GM12872 (cell line): ENCODE data around the gene ADCK2.

Source experiments
- CTCF ChIP-seq: IDR thresholded peaks from 3 replicates; pipeline ENCODE4 v1.5.1; 2011; ENCODE audit warnings: low read depth, mild to moderate bottlenecking, low read length, moderate library complexity; ENCODE audit not compliant: insufficient read depth

The ADCK2 gene

GRCh38 chr7:140641524-140642195 lies 31.1 kb upstream of the ADCK2 start:
- no peak for TF ChIP-seq CTCF

GRCh38 chr7:140643416-140643815 lies 29.3 kb upstream of the ADCK2 start:
- TF ChIP-seq CTCF, result no peak

GRCh38 chr7:140645166-140645900 lies 27.4 kb upstream of the ADCK2 start:
- peak; percentile 67 for TF ChIP-seq CTCF

- TF ChIP-seq CTCF, result peak; percentile 76
These were observed 25.7 kb upstream of the ADCK2 start for GRCh38 chr7:140646931-140647647.

- no peak for TF ChIP-seq CTCF
These were observed 23.1 kb upstream of the ADCK2 start for GRCh38 chr7:140649556-140650205.

GRCh38 chr7:140650367-140650766 lies 22.4 kb upstream of the ADCK2 start:
- TF ChIP-seq CTCF, result no peak
